H1 (cell line): ENCODE measurements around the gene OXA1L.

ENCODE experiments used
- BCL11A ChIP-seq, 2 experiments: IDR thresholded peaks; one replicate each; pipeline ENCODE4 v1.6.1; 2011; ENCODE audit warnings: low read depth in 2 of 2, low read length in 2 of 2, mild to moderate bottlenecking in 2 of 2
- GABPA ChIP-seq: IDR thresholded peaks from 2 replicates; pipeline ENCODE4 v1.6.1; 2011; ENCODE audit warnings: mild to moderate bottlenecking, low read length, moderate library complexity, borderline replicate concordance; ENCODE audit not compliant: insufficient read depth
- GTF2F1 ChIP-seq: IDR thresholded peaks from 2 replicates; pipeline ENCODE4 v1.6.1; 2012; ENCODE audit warnings: low read depth, low read length, improper control_type of control experiment, borderline replicate concordance
- RXRA ChIP-seq: IDR thresholded peaks from 2 replicates; pipeline ENCODE4 v1.6.1; 2011; ENCODE audit warnings: low read depth, mild to moderate bottlenecking, low read length, moderate library complexity; ENCODE audit not compliant: insufficient read depth
- TF ChIP-seq, protein P1 (sequence below): IDR thresholded peaks from 2 replicates; pipeline ENCODE4 v1.6.1; 2012; ENCODE audit warnings: inconsistent platforms
- TF ChIP-seq, protein P2 (sequence below), 3 experiments: IDR thresholded peaks; 1 replicate in 2 of 3; 2 replicates in 1 of 3; pipeline versions ENCODE4 v1.5.1 to v1.6.1; 2011; ENCODE audit warnings: low read length in 3 of 3, mild to moderate bottlenecking in 3 of 3, inconsistent platforms in 2 of 3, low read depth in 1 of 3, moderate library complexity in 1 of 3; ENCODE audit not compliant: insufficient read depth in 1 of 3; ENCODE audit errors: control extremely low read depth in 1 of 3

- TF ChIP-seq, protein P1, sequence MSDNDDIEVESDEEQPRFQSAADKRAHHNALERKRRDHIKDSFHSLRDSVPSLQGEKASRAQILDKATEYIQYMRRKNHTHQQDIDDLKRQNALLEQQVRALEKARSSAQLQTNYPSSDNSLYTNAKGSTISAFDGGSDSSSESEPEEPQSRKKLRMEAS: no peak
- TF ChIP-seq, protein P2, sequence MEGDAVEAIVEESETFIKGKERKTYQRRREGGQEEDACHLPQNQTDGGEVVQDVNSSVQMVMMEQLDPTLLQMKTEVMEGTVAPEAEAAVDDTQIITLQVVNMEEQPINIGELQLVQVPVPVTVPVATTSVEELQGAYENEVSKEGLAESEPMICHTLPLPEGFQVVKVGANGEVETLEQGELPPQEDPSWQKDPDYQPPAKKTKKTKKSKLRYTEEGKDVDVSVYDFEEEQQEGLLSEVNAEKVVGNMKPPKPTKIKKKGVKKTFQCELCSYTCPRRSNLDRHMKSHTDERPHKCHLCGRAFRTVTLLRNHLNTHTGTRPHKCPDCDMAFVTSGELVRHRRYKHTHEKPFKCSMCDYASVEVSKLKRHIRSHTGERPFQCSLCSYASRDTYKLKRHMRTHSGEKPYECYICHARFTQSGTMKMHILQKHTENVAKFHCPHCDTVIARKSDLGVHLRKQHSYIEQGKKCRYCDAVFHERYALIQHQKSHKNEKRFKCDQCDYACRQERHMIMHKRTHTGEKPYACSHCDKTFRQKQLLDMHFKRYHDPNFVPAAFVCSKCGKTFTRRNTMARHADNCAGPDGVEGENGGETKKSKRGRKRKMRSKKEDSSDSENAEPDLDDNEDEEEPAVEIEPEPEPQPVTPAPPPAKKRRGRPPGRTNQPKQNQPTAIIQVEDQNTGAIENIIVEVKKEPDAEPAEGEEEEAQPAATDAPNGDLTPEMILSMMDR (IDR thresholded peaks at IDR 0.05; ENCODE audit: control extremely low read depth in 1 of 3, insufficient read depth in 1 of 3, low read depth in 1 of 3, low read length in 3 of 3): no peak
- TF ChIP-seq GTF2F1 (no peak), BCL11A (IDR thresholded peaks at IDR 0.05; ENCODE audit: low read depth in 2 of 2, low read length in 2 of 2) (no peak), RXRA (no peak), GABPA (no peak)
These were observed 48.6 kb downstream of the OXA1L start, which contains the start of gene SLC7A7 for GRCh38 chr14:22814941-22815713.
